Liver (tissue), 9 donors: ENCODE data around the gene CXCL17. TPM values are rescaled to one million over a fixed set of nuclear protein-coding genes. Genes with fewer than 3 reads are reported as not detected.

Experiments
- DNase-seq: peaks from one replicate; pipeline ENCODE4 v3.0.0-alpha.2; 2017; ENCODE audit warnings: low spot score
- H3K27ac ChIP-seq, 2 donors: one replicate each; pipeline ENCODE4 v1.7.0; 2013; ENCODE audit warnings: inconsistent platforms in 2 of 2, low read length in 2 of 2, control low read depth in 1 of 2, low read depth in 1 of 2, mild to moderate bottlenecking in 1 of 2
- H3K27me3 ChIP-seq, 4 donors: one replicate each; pipeline versions ENCODE4 v1.6.1 to v1.7.0; 2013; ENCODE audit warnings: low read length in 3 of 4, inconsistent platforms in 1 of 4, mild to moderate bottlenecking in 1 of 4, moderate library complexity in 1 of 4; ENCODE audit not compliant: control insufficient read depth in 4 of 4, insufficient read depth in 4 of 4
- H3K36me3 ChIP-seq, 4 donors: one replicate each; pipeline versions ENCODE4 v1.6.1 to v1.7.0; 2013; ENCODE audit warnings: low read length in 3 of 4, mild to moderate bottlenecking in 3 of 4, low read depth in 1 of 4, moderate library complexity in 1 of 4; ENCODE audit not compliant: control insufficient read depth in 4 of 4, insufficient read depth in 3 of 4
- H3K4me1 ChIP-seq, 4 donors: one replicate each; pipeline versions ENCODE4 v1.6.1 to v1.7.0; 2013; ENCODE audit warnings: low read length in 3 of 4, mild to moderate bottlenecking in 3 of 4, moderate library complexity in 1 of 4; ENCODE audit not compliant: control insufficient read depth in 4 of 4, insufficient read depth in 4 of 4
- H3K4me3 ChIP-seq, 3 donors: one replicate each; pipeline versions ENCODE4 v1.6.1 to v1.7.0; 2013; ENCODE audit warnings: low read length in 3 of 3, control low read depth in 1 of 3, low read depth in 1 of 3, mild to moderate bottlenecking in 1 of 3
- H3K9ac ChIP-seq, 2 donors: one replicate each; pipeline ENCODE4 v1.7.0; 2013; ENCODE audit warnings: low read length in 2 of 2, mild to moderate bottlenecking in 2 of 2, moderate library complexity in 2 of 2, control low read depth in 1 of 2, low read depth in 1 of 2
- H3K9me3 ChIP-seq, 4 donors: one replicate each; pipeline versions ENCODE4 v1.6.1 to v1.7.0; 2013; ENCODE audit warnings: low read length in 3 of 4; ENCODE audit not compliant: control insufficient read depth in 4 of 4
- EGR1 ChIP-seq, 2 donors: IDR thresholded peaks; 2 replicates each; pipeline ENCODE4 v1.6.1; 2016 to 2018; ENCODE audit warnings: antibody characterized with exemption in 2 of 2, low read depth in 2 of 2
- FOXA1 ChIP-seq: IDR thresholded peaks from 2 replicates; pipeline ENCODE4 v1.6.1; 2016; ENCODE audit warnings: antibody characterized with exemption
- FOXA2 ChIP-seq: IDR thresholded peaks from 2 replicates; pipeline ENCODE4 v1.6.1; 2016; ENCODE audit warnings: antibody characterized with exemption
- GABPA ChIP-seq, 2 donors: IDR thresholded peaks in 1 of 2; conservative IDR thresholded peaks in 1 of 2; 2 replicates each; pipeline ENCODE4 v1.6.1; 2016; ENCODE audit warnings: antibody characterized with exemption in 2 of 2, mild to moderate bottlenecking in 1 of 2, moderate library complexity in 1 of 2
- HNF4A ChIP-seq, 2 donors: conservative IDR thresholded peaks; 2 replicates each; pipeline ENCODE4 v1.6.1; 2016; ENCODE audit warnings: antibody characterized with exemption in 2 of 2, mild to moderate bottlenecking in 2 of 2
- HNF4G ChIP-seq: IDR thresholded peaks from 2 replicates; pipeline ENCODE4 v1.6.1; 2016; ENCODE audit warnings: antibody characterized with exemption
- JUND ChIP-seq, 2 donors: IDR thresholded peaks; 2 replicates each; pipeline ENCODE4 v1.6.1; 2016; ENCODE audit warnings: antibody characterized with exemption in 2 of 2
- NR2F2 ChIP-seq: IDR thresholded peaks from 2 replicates; pipeline ENCODE4 v1.6.1; 2016; ENCODE audit warnings: antibody characterized with exemption
- SP1 ChIP-seq: IDR thresholded peaks from 2 replicates; pipeline ENCODE4 v1.6.1; 2018; ENCODE audit warnings: antibody characterized with exemption, mild to moderate bottlenecking
- YY1 ChIP-seq: IDR thresholded peaks from 2 replicates; pipeline ENCODE4 v1.6.1; 2016; ENCODE audit warnings: antibody characterized with exemption, mild to moderate bottlenecking
- WGBS: extraction: QIAGEN DNeasy Blood & Tissue Kit; methylation state at CpG from one replicate; pipeline ENCODE4 v1.1.7; 2013; 5-methylcytosine and 5-hydroxymethylcytosine counted together
- polyA plus RNA-seq, 2 donors: library from polyadenylated mRNA; stranded (reverse) in 1 of 2; unstranded in 1 of 2; fragments of 200-250 nt in 1 of 2; fragments of >200 nt in 1 of 2; fragmentation: Nextera tagmentation in 1 of 2; extraction: Ambion mirVana in 1 of 2; gene quantifications; one replicate each; pipeline versions ENCODE4 v1.2.1 to v1.2.3, GENCODE V29; 2013 to 2015
- total RNA-seq, 2 donors: library from RNA; depleted of rRNA; stranded (reverse); fragments of >200 nt; gene quantifications; one replicate each; pipeline ENCODE4 v1.2.3, GENCODE V29; 2014
- TF ChIP-seq, protein P1 (sequence below): IDR thresholded peaks from 2 replicates; pipeline ENCODE4 v1.6.1; 2016; ENCODE audit warnings: antibody characterized with exemption, mild to moderate bottlenecking
- TF ChIP-seq, protein P2 (sequence below): IDR thresholded peaks from 2 replicates; pipeline ENCODE4 v1.6.1; 2016; ENCODE audit warnings: antibody characterized with exemption
- TF ChIP-seq, protein P3 (sequence below): fragments of 150-350 bp; IDR thresholded peaks from 2 replicates; pipeline ENCODE4 v1.5.1; 2017; ENCODE audit warnings: improper control_type of control experiment, low read depth, low read length; ENCODE audit not compliant: missing input control
- TF ChIP-seq, protein P4 (sequence below): IDR thresholded peaks from 2 replicates; pipeline ENCODE4 v1.6.1; 2016; ENCODE audit warnings: antibody characterized with exemption
- TF ChIP-seq, protein P5 (sequence below): IDR thresholded peaks from 2 replicates; pipeline ENCODE4 v1.6.1; 2016; ENCODE audit warnings: antibody characterized with exemption
- donor health status: healthy.
- donor health status: healthy.
- donor health status: healthy.
- donor health status: healthy.
- donor health status: healthy.

The CXCL17 gene
- total and polyA plus RNA-seq, 4 donors: 0.10 to 0.93 TPM; not detected in 2

DNA sequence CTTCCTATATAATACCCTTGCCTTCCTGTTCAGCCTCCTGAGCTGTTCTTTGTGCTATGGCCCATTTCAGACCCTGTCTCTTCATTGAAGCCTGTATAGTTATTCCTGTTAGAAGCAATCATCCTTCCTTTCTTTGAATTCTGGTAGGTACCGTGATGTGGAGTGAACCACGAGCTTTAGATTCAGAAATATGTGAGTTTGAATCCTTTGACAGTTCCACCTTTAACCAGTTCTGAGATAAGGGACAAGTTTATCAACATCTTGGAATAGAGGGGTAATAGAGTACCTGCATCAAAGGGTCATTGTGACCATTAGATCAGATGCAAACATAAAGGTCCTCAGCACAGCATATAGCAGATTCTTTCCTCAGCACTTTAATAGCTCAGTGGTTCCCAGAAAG lies 12.3 kb upstream of the CXCL17 start:
- 80% methylated on average over 2 of the region's 2 CpGs for WGBS
- Histone ChIP-seq H3K36me3 (no peaks in the 10 kb centered on the region), H3K27ac (no peak overlapping the region), H3K4me1 (peaks cover 0 to 8% (median under 1%) of the 10 kb centered on the region in 4 donors), H3K27me3 (no peaks in the 10 kb centered on the region), H3K9ac (no peak overlapping the region), H3K9me3 (no peaks in the 10 kb centered on the region), H3K4me3 (no peak overlapping the region)
- DNase-seq: no peak
- TF ChIP-seq, protein P1, sequence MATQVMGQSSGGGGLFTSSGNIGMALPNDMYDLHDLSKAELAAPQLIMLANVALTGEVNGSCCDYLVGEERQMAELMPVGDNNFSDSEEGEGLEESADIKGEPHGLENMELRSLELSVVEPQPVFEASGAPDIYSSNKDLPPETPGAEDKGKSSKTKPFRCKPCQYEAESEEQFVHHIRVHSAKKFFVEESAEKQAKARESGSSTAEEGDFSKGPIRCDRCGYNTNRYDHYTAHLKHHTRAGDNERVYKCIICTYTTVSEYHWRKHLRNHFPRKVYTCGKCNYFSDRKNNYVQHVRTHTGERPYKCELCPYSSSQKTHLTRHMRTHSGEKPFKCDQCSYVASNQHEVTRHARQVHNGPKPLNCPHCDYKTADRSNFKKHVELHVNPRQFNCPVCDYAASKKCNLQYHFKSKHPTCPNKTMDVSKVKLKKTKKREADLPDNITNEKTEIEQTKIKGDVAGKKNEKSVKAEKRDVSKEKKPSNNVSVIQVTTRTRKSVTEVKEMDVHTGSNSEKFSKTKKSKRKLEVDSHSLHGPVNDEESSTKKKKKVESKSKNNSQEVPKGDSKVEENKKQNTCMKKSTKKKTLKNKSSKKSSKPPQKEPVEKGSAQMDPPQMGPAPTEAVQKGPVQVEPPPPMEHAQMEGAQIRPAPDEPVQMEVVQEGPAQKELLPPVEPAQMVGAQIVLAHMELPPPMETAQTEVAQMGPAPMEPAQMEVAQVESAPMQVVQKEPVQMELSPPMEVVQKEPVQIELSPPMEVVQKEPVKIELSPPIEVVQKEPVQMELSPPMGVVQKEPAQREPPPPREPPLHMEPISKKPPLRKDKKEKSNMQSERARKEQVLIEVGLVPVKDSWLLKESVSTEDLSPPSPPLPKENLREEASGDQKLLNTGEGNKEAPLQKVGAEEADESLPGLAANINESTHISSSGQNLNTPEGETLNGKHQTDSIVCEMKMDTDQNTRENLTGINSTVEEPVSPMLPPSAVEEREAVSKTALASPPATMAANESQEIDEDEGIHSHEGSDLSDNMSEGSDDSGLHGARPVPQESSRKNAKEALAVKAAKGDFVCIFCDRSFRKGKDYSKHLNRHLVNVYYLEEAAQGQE: no peak
- TF ChIP-seq YY1: no peak
- TF ChIP-seq, protein P2, sequence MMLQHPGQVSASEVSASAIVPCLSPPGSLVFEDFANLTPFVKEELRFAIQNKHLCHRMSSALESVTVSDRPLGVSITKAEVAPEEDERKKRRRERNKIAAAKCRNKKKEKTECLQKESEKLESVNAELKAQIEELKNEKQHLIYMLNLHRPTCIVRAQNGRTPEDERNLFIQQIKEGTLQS: no peak
- TF ChIP-seq SP1: no peak
- TF ChIP-seq, protein P3, sequence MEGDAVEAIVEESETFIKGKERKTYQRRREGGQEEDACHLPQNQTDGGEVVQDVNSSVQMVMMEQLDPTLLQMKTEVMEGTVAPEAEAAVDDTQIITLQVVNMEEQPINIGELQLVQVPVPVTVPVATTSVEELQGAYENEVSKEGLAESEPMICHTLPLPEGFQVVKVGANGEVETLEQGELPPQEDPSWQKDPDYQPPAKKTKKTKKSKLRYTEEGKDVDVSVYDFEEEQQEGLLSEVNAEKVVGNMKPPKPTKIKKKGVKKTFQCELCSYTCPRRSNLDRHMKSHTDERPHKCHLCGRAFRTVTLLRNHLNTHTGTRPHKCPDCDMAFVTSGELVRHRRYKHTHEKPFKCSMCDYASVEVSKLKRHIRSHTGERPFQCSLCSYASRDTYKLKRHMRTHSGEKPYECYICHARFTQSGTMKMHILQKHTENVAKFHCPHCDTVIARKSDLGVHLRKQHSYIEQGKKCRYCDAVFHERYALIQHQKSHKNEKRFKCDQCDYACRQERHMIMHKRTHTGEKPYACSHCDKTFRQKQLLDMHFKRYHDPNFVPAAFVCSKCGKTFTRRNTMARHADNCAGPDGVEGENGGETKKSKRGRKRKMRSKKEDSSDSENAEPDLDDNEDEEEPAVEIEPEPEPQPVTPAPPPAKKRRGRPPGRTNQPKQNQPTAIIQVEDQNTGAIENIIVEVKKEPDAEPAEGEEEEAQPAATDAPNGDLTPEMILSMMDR: no peak
- TF ChIP-seq HNF4G: no peak
- no peak for TF ChIP-seq EGR1 (IDR thresholded peaks at IDR 0.05; ENCODE audit: low read depth in 2 of 2)
- TF ChIP-seq JUND (IDR thresholded peaks at IDR 0.05): no peak
- no peak for TF ChIP-seq FOXA1
- no peak for TF ChIP-seq FOXA2
- TF ChIP-seq, protein P4, sequence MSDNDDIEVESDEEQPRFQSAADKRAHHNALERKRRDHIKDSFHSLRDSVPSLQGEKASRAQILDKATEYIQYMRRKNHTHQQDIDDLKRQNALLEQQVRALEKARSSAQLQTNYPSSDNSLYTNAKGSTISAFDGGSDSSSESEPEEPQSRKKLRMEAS: no peak
- no peak for TF ChIP-seq HNF4A (conservative IDR thresholded peaks at IDR 0.05)
- TF ChIP-seq, protein P5, sequence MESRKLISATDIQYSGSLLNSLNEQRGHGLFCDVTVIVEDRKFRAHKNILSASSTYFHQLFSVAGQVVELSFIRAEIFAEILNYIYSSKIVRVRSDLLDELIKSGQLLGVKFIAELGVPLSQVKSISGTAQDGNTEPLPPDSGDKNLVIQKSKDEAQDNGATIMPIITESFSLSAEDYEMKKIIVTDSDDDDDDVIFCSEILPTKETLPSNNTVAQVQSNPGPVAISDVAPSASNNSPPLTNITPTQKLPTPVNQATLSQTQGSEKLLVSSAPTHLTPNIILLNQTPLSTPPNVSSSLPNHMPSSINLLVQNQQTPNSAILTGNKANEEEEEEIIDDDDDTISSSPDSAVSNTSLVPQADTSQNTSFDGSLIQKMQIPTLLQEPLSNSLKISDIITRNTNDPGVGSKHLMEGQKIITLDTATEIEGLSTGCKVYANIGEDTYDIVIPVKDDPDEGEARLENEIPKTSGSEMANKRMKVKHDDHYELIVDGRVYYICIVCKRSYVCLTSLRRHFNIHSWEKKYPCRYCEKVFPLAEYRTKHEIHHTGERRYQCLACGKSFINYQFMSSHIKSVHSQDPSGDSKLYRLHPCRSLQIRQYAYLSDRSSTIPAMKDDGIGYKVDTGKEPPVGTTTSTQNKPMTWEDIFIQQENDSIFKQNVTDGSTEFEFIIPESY: no peak
- no peak for TF ChIP-seq NR2F2

DNA sequence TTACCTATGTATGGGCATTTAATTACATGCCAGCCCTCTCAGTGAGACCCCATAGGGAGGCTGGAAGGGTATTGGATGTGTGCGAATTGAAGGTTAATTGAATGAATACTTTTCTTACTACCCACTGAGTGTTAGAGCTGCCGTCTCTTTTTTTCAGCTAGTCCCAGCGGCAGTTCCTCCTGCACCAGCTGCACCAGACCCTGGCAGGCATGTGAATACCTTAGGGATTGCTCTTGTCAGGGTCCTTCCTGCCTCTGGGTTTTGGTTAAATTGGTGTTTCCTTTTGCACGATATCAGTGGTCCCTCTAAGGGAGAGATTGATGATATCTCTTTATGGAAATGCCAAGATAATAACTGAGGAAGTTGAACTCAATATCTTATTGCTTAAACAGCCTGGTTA lies 9.8 kb upstream of the CXCL17 start:
- no peak overlapping the region for H3K27ac ChIP-seq
- H3K36me3 ChIP-seq: no peaks in the 10 kb centered on the region
- 78% methylated on average over 4 of the region's 4 CpGs for WGBS
- H3K27me3 ChIP-seq: no peaks in the 10 kb centered on the region
- no peaks in the 10 kb centered on the region for H3K9me3 ChIP-seq
- no peak overlapping the region for H3K9ac ChIP-seq
- no peak for DNase-seq
- H3K4me3 ChIP-seq: no peak overlapping the region
- TF ChIP-seq HNF4A (conservative IDR thresholded peaks at IDR 0.05): no peak
- no peak for TF ChIP-seq GABPA (IDR thresholded peaks at IDR 0.05 in 1 of 2, conservative IDR thresholded peaks at IDR 0.05 in 1 of 2)
- TF ChIP-seq FOXA1: no peak
- TF ChIP-seq, protein P4: no peak
- no peak for TF ChIP-seq HNF4G
- no peak for TF ChIP-seq YY1
- TF ChIP-seq SP1: no peak
- TF ChIP-seq, protein P1: no peak
- peaks cover 0 to 15% (median 4%) of the 10 kb centered on the region in 4 donors for H3K4me1 ChIP-seq
